Tibial nerve (tissue), 4 donors: ENCODE measurements around the gene XYLT1.

Experiments used
- CTCF ChIP-seq, 5 experiments: fragments of 200-600 bp in 3 of 5; fragments of 450-650 bp in 2 of 5; sonication (generic) in 3 of 5; IDR thresholded peaks; one replicate each; pipeline ENCODE4 v1.5.1; 2016 to 2019; ENCODE audit warnings: antibody characterized with exemption in 5 of 5, mild to moderate bottlenecking in 3 of 5, moderate library complexity in 2 of 5
- EP300 ChIP-seq, 2 donors: sonication (generic); formaldehyde crosslinking; IDR thresholded peaks; one replicate each; pipeline ENCODE4 v1.6.1; 2017; ENCODE audit warnings: antibody characterized with exemption in 2 of 2, mild to moderate bottlenecking in 1 of 2
- POLR2A ChIP-seq, 2 donors: fragments of 450-650 bp; IDR thresholded peaks; one replicate each; pipeline ENCODE4 v1.6.1; 2017; ENCODE audit warnings: antibody characterized with exemption in 2 of 2, mild to moderate bottlenecking in 2 of 2, moderate library complexity in 2 of 2

GRCh38 chr16:17295948-17296347 lies 174.8 kb downstream of the XYLT1 start:
- TF ChIP-seq CTCF (IDR thresholded peaks at IDR 0.05) (no peak), POLR2A (IDR thresholded peaks at IDR 0.05) (no peak), EP300 (IDR thresholded peaks at IDR 0.05) (peak in 1 of 2 donors; percentile 10)
